ENCODE data around the gene SLC50A1. TPM values are rescaled to one million over a fixed set of nuclear protein-coding genes. Genes with fewer than 3 reads are reported as not detected.
"Not testable (repeated sequence)": the region's sequence is repeated elsewhere in the genome, so short reads cannot be mapped to it uniquely, and the experiment has no call there.

SLC50A1 gene
- total and polyA plus RNA-seq, 12 donors, result 5.5 to 33.7 (median 8.2) TPM

- no peak for TF ChIP-seq CTCF (IDR thresholded peaks at IDR 0.05)
- Histone ChIP-seq H3K9me3 (no peaks in the 10 kb centered on the region), H3K4me3 (no peak overlapping the region), H3K36me3 (no peaks in the 10 kb centered on the region), H3K27me3 (peaks cover 0 to 4% (median 0%) of the 10 kb centered on the region in 7 donors), H3K27ac (no peak overlapping the region), H3K4me1 (no peaks in the 10 kb centered on the region)
- ATAC-seq, result no peak
- intact Hi-C loops (cut with DNase I), result no loop called here
- DNase-seq, result no peak
- WGBS, 2 donors, result 66 to 74% methylated on average over 4 of the region's 4 CpGs
These were observed 18.0 kb upstream of the SLC50A1 start for GRCh38 chr1:155117610-155118009.

- intact Hi-C loops (cut with DNase I); H3K4me1 ChIP-seq; ATAC-seq; H3K36me3 ChIP-seq; H3K9me3 ChIP-seq; H3K27me3 ChIP-seq; H3K4me3 ChIP-seq; DNase-seq; H3K27ac ChIP-seq: not testable (repeated sequence)
- WGBS, 2 donors, result 88 to 91% methylated on average over 7 of the region's 7 CpGs
These were observed 17.6 kb upstream of the SLC50A1 start for GRCh38 chr1:155118090-155118489.

- Histone ChIP-seq H3K4me1 (peaks cover 0 to 15% (median 6%) of the 10 kb centered on the region in 9 donors), H3K27ac (no peak overlapping the region), H3K9me3 (no peaks in the 10 kb centered on the region), H3K4me3 (no peak overlapping the region), H3K27me3 (peaks cover 0 to 6% (median 0%) of the 10 kb centered on the region in 7 donors), H3K36me3 (no peaks in the 10 kb centered on the region)
- intact Hi-C loops (cut with DNase I), result no loop called here
- 60 to 62% methylated on average over 6 of the region's 6 CpGs for WGBS, 2 donors
- no peak for TF ChIP-seq CTCF (IDR thresholded peaks at IDR 0.05)
- ATAC-seq (no peak), DNase-seq (no peak)
These were observed 15.4 kb upstream of the SLC50A1 start for GRCh38 chr1:155120253-155120652.

GRCh38 chr1:155121249-155121648 is 14.4 kb upstream of the SLC50A1 start:
- no peaks in the 10 kb centered on the region for H3K36me3 ChIP-seq
- intact Hi-C loops (cut with DNase I), result no loop called here
- H3K27ac ChIP-seq, result no peak overlapping the region
- no peaks in the 10 kb centered on the region for H3K9me3 ChIP-seq
- 78 to 85% methylated on average over 2 of the region's 2 CpGs for WGBS, 2 donors
- H3K27me3 ChIP-seq, result peaks cover 0 to 16% (median 0%) of the 10 kb centered on the region in 7 donors
- no peak for TF ChIP-seq CTCF (IDR thresholded peaks at IDR 0.05)
- no peak for DNase-seq
- no peak overlapping the region for H3K4me3 ChIP-seq
- no peak for ATAC-seq
- peaks cover 6 to 25% (median 14%) of the 10 kb centered on the region in 9 donors for H3K4me1 ChIP-seq

GRCh38 chr1:155122308-155122707 is 13.3 kb upstream of the SLC50A1 start:
- 84 to 91% methylated on average over 2 of the region's 2 CpGs for WGBS, 2 donors
- no peak for TF ChIP-seq CTCF (IDR thresholded peaks at IDR 0.05)
- DNase-seq (no peak), ATAC-seq (no peak)
- H3K36me3 ChIP-seq, result no peaks in the 10 kb centered on the region
- H3K4me3 ChIP-seq, result no peak overlapping the region
- peaks cover 0 to 26% (median 0%) of the 10 kb centered on the region in 7 donors for H3K27me3 ChIP-seq
- no peak overlapping the region for H3K27ac ChIP-seq
- peaks cover 10 to 36% (median 22%) of the 10 kb centered on the region in 9 donors for H3K4me1 ChIP-seq
- no peaks in the 10 kb centered on the region for H3K9me3 ChIP-seq
- intact Hi-C loops (cut with DNase I), result no loop called here
